ENCODE data around the gene VAV2.

DNA sequence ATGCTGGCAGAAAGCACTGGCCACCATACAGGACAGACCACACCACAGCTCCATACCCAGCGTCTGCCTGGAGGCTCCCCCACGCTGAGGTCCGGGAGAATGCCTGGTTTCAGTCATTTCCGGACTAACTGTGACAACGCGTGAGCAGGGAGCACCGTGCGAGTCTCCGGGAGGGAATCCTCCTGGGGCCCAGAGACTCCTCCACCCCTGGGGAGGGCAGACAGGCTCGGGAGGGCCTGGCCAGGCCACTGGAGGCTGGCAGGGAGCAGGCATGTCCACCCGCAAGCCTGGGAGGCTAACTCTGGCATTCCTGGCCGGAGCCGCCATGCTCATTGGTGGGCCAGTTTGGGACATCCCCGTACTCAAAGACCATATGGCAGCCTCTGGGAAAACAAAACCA, 39.7 kb upstream of the VAV2 start:
- TF ChIP-seq EGR1 (IDR thresholded peaks at IDR 0.05) (no peak), TCF12 (IDR thresholded peaks at IDR 0.05; ENCODE audit: low read depth) (no peak)
